Common myeloid progenitor, CD34-positive (primary cell): ENCODE results near the gene PRH2.

Source experiments
- CTCF ChIA-PET: fragments of 350-600 bp; sonication (Branson Sonifier 250); formaldehyde crosslinking; loops from one replicate; lab custom pipeline; 2021; ENCODE audit warnings: antibody characterized with exemption; lab: Charles Lee
- POLR2A ChIA-PET: fragments of 350-600 bp; sonication (Branson Sonifier 250); formaldehyde crosslinking; loops from one replicate; lab custom pipeline; 2021; ENCODE audit warnings: antibody characterized with exemption; lab: Charles Lee
- DNase-seq, 3 donors: peaks; one replicate each; pipeline versions ENCODE4 v3.0.0 to v3.0.0-alpha.2; 2013
- H3K27ac ChIP-seq, 2 experiments: 1 replicate in 1 of 2; 2 replicates in 1 of 2; pipeline ENCODE4 v1.7.0; 2013; ENCODE audit warnings: inconsistent platforms in 2 of 2, low read length in 2 of 2, mild to moderate bottlenecking in 2 of 2, low read depth in 1 of 2, moderate library complexity in 1 of 2; ENCODE audit not compliant: severe bottlenecking in 2 of 2, insufficient read depth in 1 of 2, poor library complexity in 1 of 2
- H3K27me3 ChIP-seq, 5 experiments: replicated peaks in 2 of 5; 1 replicate in 3 of 5; 2 replicates in 2 of 5; pipeline versions ENCODE4 v1.6.1 to v1.7.0; 2013; ENCODE audit warnings: low read length in 4 of 5, mild to moderate bottlenecking in 2 of 5, moderate library complexity in 2 of 5, inconsistent platforms in 1 of 5; ENCODE audit not compliant: insufficient read depth in 5 of 5, control insufficient read depth in 4 of 5
- H3K36me3 ChIP-seq, 4 experiments: 1 replicate in 2 of 4; 2 replicates in 2 of 4; pipeline versions ENCODE4 v1.6.1 to v1.7.0; 2013; ENCODE audit warnings: low read length in 3 of 4, control low read depth in 1 of 4, mild to moderate bottlenecking in 1 of 4; ENCODE audit not compliant: control insufficient read depth in 4 of 4, insufficient read depth in 4 of 4
- H3K4me1 ChIP-seq, 4 experiments: 1 replicate in 3 of 4; 2 replicates in 1 of 4; pipeline versions ENCODE4 v1.6.1 to v1.7.1; 2013; ENCODE audit warnings: low read length in 3 of 4, mild to moderate bottlenecking in 3 of 4, control low read depth in 1 of 4, inconsistent platforms in 1 of 4, moderate library complexity in 1 of 4; ENCODE audit not compliant: control insufficient read depth in 4 of 4, insufficient read depth in 4 of 4; ENCODE audit errors: control extremely low read depth in 1 of 4
- H3K4me3 ChIP-seq, 7 experiments: 1 replicate in 4 of 7; 2 replicates in 3 of 7; pipeline versions ENCODE4 v1.5.1 to v1.7.0; 2013; ENCODE audit warnings: mild to moderate bottlenecking in 7 of 7, low read length in 6 of 7, moderate library complexity in 6 of 7, inconsistent platforms in 2 of 7, low read depth in 2 of 7, control low read depth in 1 of 7; ENCODE audit not compliant: insufficient read depth in 4 of 7, control insufficient read depth in 1 of 7; ENCODE audit errors: extremely low read depth in 1 of 7
- H3K9me3 ChIP-seq, 5 experiments: 1 replicate in 4 of 5; 2 replicates in 1 of 5; pipeline versions ENCODE4 v1.6.1 to v1.7.1; 2013; ENCODE audit warnings: low read length in 4 of 5, mild to moderate bottlenecking in 2 of 5, inconsistent platforms in 1 of 5, low read depth in 1 of 5, moderate library complexity in 1 of 5; ENCODE audit not compliant: control insufficient read depth in 4 of 5, insufficient read depth in 2 of 5; ENCODE audit errors: control extremely low read depth in 1 of 5
- WGBS: methylation state at CpG from one replicate; pipeline ENCODE4 v1.1.5; 2013; ENCODE audit not compliant: insufficient coverage; 5-methylcytosine and 5-hydroxymethylcytosine counted together

The PRH2 gene

GRCh38 chr12:10957741-10958140 lies 28.7 kb downstream of the PRH2 start:
- CTCF ChIA-PET = no interaction called here
- Histone ChIP-seq H3K27me3 (no peaks in the 10 kb centered on the region), H3K27ac (no peak overlapping the region), H3K36me3 (peaks cover 0 to 8% (median 1%) of the 10 kb centered on the region in 4 experiments), H3K9me3 (peaks cover 2 to 35% (median 4%) of the 10 kb centered on the region in 5 experiments), H3K4me3 (no peak overlapping the region), H3K4me1 (peaks cover 0 to 3% (median 0%) of the 10 kb centered on the region in 4 experiments)
- POLR2A ChIA-PET = no interaction called here
- no peak for DNase-seq

- 100% methylated on average over 1 of the region's 2 CpGs for WGBS
- peaks cover 0 to 3% (median 0%) of the 10 kb centered on the region in 4 experiments for H3K4me1 ChIP-seq
- peaks cover 0 to 8% (median 1%) of the 10 kb centered on the region in 4 experiments for H3K36me3 ChIP-seq
- H3K9me3 ChIP-seq = peaks cover 0 to 18% (median 2%) of the 10 kb centered on the region in 5 experiments
- ChIA-PET POLR2A (no interaction called here), CTCF (interaction anchor here (1.0 kb wide), 1 partner anchor 240 kb away, joined by 3 read pairs; no protein-coding TSS in a partner anchor)
- H3K4me3 ChIP-seq = no peak overlapping the region
- no peaks in the 10 kb centered on the region for H3K27me3 ChIP-seq
- H3K27ac ChIP-seq = no peak overlapping the region
- DNase-seq = no peak
Observed at GRCh38 chr12:10959804-10960203, 30.8 kb downstream of the PRH2 start.

- H3K9me3 ChIP-seq = peaks cover 0 to 14% (median 0%) of the 10 kb centered on the region in 5 experiments
- H3K4me1 ChIP-seq = peaks cover 0 to 3% (median 0%) of the 10 kb centered on the region in 4 experiments
- peak; percentile 56 to 87 (median 67) for DNase-seq
- H3K27me3 ChIP-seq = no peaks in the 10 kb centered on the region
- 30% methylated on average over 3 of the region's 4 CpGs for WGBS
- ChIA-PET POLR2A (no interaction called here), CTCF (interaction anchor here (1.0 to 1.1 kb wide), 2 partner anchors 38 to 239 kb away, joined by 3 read pairs; no protein-coding TSS in a partner anchor)
- H3K4me3 ChIP-seq = no peak overlapping the region
- H3K36me3 ChIP-seq = peaks cover 0 to 8% (median 1%) of the 10 kb centered on the region in 4 experiments
- no peak overlapping the region for H3K27ac ChIP-seq
Observed at GRCh38 chr12:10960211-10960610, 31.2 kb downstream of the PRH2 start.

GRCh38 chr12:10965476-10965875 lies 36.4 kb downstream of the PRH2 start:
- POLR2A ChIA-PET = no interaction called here
- H3K9me3 ChIP-seq = no peaks in the 10 kb centered on the region
- no peak for DNase-seq
- peaks cover 0 to 3% (median 0%) of the 10 kb centered on the region in 4 experiments for H3K4me1 ChIP-seq
- WGBS = no CpG with 5 or more reads among the region's 1 CpG
- no peaks in the 10 kb centered on the region for H3K27me3 ChIP-seq
- H3K36me3 ChIP-seq = peaks cover 0 to 2% (median 0%) of the 10 kb centered on the region in 4 experiments
- no peak overlapping the region for H3K4me3 ChIP-seq
- CTCF ChIA-PET = no interaction called here
- H3K27ac ChIP-seq = no peak overlapping the region

GRCh38 chr12:10966314-10966713 lies 37.3 kb downstream of the PRH2 start:
- Histone ChIP-seq H3K4me3 (no peak overlapping the region), H3K9me3 (no peaks in the 10 kb centered on the region), H3K27me3 (no peaks in the 10 kb centered on the region), H3K27ac (no peak overlapping the region), H3K36me3 (peaks cover 0 to 2% (median 0%) of the 10 kb centered on the region in 4 experiments), H3K4me1 (no peaks in the 10 kb centered on the region)
- ChIA-PET POLR2A (no interaction called here), CTCF (no interaction called here)
- DNase-seq = no peak

GRCh38 chr12:10967409-10967808 lies 38.4 kb downstream of the PRH2 start:
- 100% methylated on average over 1 of the region's 2 CpGs for WGBS
- Histone ChIP-seq H3K36me3 (peaks cover 0 to 2% (median 0%) of the 10 kb centered on the region in 4 experiments), H3K4me1 (no peaks in the 10 kb centered on the region), H3K27ac (no peak overlapping the region), H3K27me3 (no peaks in the 10 kb centered on the region), H3K9me3 (no peaks in the 10 kb centered on the region), H3K4me3 (no peak overlapping the region)
- DNase-seq = no peak
- POLR2A ChIA-PET = no interaction called here
- CTCF ChIA-PET = no interaction called here

GRCh38 chr12:10968765-10969456 lies 39.9 kb downstream of the PRH2 start:
- DNase-seq = no peak
- ChIA-PET CTCF (no interaction called here), POLR2A (no interaction called here)
- H3K4me3 ChIP-seq = no peak overlapping the region
- H3K9me3 ChIP-seq = no peaks in the 10 kb centered on the region
- H3K27ac ChIP-seq = no peak overlapping the region
- 95% methylated on average over 14 of the region's 15 CpGs for WGBS
- H3K36me3 ChIP-seq = peaks cover 0 to 2% (median 0%) of the 10 kb centered on the region in 4 experiments
- no peaks in the 10 kb centered on the region for H3K4me1 ChIP-seq
- no peaks in the 10 kb centered on the region for H3K27me3 ChIP-seq
